GM19035 (cell line): Measurements from ENCODE around the gene HOXC6.
"Not testable (repeated sequence)": the region's sequence is repeated elsewhere in the genome, so short reads cannot be mapped to it uniquely, and the experiment has no call there.

Source experiments
- ATAC-seq: cut with Tn5 transposase; IDR thresholded peaks from one replicate; pipeline ENCODE4 v1.9.1; 2021; ENCODE audit not compliant: unreplicated experiment

Gene HOXC6

DNA sequence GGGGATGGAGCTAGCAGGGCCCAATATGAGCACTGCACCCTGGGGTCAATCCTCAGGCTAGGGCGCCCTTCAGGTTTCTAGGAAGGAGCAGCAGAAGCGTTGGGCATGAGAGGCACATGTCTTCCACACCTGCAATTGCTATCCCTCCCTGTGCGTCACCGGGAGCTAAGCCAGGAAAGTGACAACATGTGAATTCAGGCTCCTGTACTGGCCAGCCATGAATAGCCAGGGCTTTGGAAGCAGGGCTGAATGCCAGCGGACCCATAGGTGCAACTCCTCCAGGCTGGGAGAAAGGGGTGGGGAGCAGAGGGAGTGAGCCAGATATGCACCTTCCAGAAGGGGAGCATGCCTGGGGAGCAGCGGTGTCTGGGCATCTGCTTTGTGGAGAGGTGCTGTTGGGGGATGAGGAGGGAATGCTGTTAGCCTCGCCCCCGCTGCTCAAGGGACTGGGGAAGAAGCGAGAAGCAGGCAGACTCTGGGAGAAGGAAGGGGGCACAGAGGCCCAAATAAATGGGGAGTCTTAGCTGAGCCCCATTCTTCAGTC is 10.7 kb downstream of the HOXC6 start:
- ATAC-seq: no peak

DNA sequence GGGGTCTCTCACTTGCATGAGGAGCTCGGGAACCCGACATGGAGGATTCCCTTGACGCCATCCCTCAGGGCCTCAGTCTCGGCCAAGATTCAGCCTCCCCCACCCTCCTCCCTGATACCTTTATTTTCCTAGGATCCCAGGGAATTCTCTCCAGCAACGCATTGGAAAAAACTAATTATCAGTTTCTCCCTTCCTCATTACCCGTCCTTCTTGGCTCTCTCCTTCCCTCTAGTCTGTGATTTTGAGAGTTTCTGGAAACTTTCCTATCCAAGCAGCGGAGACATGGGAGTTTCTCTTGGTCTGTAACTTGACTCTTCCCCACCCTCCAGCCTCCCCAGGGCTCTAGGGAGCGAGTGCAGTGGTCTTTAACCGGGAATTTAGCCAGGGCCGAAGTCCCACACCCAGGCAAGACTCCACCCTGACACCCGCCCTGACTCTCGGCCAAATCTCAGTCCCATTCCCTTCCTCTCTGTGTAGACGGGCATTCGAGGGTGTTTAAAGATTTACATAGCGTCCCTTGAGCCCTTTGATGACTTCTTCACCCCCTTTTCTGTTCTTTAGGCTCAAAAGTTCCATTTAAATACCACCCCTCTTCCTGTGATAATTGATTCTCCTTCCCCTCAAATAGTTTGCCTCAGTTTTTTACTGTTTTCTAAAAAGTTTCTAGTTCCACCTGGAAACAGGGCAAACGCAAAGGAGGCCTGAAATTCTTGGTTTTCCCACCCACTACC is 11.3 kb downstream of the HOXC6 start:
- no peak for ATAC-seq

DNA sequence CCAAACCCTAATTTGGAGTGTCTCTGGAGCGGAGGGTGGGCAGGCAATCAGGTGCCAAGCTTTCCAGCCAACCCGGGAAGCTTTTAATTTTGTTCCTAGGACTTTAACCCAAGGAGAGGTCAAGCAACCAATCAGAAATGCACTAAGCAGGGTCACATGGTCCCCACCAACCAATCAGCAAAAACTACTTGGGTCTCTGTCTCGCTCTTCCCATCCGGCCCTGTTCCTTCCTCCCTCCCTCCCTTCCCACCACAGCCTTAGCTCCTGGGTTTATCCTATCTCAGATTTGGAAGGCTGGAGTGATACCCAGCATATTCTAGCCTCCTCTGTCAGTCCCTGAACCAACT is 11.9 kb downstream of the HOXC6 start:
- no peak for ATAC-seq

DNA sequence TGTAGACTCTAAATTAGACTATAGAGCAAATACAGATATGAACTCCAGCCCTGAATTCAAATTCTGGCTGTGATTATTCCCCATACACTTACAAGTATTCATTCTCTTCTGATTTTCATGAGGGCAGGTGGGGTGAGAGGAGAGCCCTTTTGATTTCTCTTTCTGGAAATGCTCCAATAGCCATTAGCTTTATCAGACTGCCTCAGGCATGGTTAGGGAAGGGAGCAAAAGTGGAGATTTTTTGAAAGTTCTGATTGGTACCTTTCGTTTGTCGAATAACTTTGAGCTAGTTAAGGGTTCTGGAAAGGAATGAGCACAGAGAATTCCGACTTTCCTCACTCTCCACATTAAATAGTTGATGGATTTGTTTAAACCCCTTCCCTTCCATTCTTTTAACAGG is 12.4 kb downstream of the HOXC6 start:
- no peak for ATAC-seq

DNA sequence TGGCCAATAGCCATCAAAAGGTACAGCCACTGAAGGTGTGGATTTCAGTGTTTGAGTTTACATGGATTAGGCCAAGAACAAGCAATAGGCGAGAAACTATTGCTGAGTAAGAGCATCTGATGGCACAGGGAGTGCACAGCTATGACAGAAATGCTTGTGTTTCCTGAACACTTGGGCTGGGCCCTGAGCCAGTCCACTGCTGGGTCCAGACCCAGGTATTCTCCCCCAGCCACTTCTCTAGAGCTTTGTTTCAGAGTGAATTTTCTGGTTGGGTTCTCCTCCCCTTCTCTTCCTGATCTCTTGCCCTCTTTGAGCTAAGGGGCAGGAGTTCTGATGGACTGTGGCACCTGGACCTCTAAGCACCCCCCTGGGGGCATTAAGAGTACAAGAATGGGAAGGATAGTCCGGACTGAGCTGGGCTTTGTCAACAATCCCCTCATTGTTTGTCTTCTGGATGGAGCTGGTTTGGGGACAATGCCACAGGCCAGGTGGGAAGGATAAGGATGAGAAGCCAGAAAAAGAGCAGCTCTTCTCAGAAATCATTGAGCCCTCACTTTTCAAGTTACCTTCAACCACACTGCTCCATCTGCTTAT is 13.0 kb downstream of the HOXC6 start:
- no peak for ATAC-seq

DNA sequence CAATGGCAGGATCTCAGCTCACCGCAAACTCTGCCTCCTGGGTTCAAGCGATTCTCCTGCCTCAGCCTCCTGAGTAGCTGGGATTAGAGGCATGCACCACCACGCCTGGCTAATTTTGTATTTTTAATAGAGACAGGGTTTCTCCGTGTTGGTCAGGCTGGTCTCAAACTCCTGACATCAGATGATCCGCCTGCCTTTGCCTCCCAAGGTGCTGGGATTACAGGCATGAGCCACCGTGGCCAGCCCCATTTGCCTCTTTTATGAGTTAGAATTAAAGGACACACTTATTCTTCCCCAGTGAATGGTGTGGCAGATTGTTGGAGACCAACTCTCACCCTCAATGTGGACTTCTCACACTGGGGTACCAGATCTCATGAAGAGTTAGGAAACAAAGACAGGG is 13.8 kb downstream of the HOXC6 start:
- not testable (repeated sequence) for ATAC-seq

DNA sequence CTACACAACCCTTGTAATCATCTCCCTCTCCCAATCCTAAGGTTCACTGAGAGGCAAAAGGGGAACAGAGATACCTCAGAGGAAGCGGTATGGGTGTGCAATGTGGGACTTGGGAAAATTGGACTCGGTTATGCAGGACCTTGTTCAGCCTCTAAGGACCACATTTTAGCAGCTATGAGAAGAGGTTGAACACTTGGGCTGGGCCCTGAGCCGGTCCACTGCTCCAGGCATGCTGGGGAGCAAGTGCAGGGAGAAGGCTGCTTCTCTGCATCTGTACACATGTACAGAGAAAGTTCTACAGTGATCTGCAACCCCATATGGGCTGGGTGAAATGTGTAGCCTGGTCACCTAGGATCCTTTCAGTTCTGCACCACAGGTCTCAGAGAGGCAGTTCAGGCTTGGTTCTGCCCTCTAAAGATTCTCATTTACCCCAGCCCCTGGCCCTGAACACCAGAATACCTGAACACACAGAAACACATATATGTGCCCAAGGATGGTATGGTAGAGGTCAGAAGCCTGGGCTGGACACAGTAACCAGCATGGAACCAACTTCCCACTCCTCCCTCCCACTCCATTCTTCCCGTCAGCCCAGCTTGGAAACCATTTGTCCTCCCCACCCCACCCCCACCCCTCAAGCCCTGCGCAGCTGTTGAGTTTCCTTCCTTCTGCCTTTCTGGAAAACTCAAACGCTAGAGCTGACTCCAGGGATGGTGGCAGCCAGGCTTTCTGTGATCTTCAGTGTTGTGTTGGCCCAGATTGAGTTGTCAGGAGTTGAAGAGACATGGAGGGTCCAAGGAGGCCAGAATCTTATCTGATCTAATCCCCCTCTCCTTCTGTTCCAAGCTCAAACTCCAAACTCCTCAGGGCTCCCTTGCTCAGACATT is 15.0 kb downstream of the HOXC6 start:
- no peak for ATAC-seq

DNA sequence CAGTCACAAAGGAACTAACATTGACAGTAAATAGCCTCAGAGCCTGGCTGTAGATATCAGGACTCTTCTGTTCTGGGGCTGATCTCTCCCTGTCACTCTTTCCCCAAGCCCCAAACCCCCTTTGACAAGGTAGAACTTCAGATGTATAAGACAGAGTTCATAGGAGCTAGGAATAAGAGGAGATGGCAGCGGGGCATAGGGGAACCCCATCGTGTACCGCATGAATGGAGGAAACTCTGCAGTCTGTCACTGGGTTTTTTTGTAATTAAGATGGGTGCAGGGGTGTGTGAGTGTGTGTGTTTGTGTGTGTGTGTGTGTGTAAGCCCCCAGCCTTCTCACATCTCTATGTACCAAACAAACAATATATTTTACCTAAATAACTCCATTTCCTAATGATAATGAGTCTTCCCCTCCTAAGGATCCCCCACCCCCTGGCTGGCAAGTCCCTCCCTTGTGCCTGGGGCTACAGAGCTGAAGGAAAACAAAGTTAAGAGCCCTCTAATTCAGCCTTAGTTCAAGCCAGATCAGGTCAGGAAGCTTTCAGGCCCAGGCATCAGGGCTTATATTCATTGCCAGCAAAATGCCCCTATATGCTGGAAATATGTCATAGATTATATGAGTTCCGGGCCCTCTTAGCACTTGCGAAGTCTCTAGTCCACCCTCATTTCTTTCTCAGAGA is 16.3 kb downstream of the HOXC6 start:
- ATAC-seq: no peak

DNA sequence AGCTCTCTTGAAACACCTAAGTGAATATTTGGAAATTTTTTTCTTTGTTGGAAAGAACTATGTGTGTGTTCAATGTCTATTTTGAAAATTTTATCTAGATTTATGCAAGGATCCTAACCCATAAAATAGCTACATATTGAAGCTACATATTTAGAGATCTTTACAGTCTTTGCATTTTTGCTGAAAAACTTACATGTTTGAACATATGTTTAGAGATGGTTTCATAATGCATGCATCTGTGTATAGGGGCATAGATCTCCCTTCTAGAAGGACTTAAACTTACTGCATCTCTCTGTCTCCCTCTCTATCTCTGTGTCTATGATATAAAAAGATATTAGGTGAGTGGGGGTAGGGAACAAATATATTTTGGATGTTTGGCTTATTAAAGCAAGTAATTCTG is 17.2 kb downstream of the HOXC6 start:
- no peak for ATAC-seq

DNA sequence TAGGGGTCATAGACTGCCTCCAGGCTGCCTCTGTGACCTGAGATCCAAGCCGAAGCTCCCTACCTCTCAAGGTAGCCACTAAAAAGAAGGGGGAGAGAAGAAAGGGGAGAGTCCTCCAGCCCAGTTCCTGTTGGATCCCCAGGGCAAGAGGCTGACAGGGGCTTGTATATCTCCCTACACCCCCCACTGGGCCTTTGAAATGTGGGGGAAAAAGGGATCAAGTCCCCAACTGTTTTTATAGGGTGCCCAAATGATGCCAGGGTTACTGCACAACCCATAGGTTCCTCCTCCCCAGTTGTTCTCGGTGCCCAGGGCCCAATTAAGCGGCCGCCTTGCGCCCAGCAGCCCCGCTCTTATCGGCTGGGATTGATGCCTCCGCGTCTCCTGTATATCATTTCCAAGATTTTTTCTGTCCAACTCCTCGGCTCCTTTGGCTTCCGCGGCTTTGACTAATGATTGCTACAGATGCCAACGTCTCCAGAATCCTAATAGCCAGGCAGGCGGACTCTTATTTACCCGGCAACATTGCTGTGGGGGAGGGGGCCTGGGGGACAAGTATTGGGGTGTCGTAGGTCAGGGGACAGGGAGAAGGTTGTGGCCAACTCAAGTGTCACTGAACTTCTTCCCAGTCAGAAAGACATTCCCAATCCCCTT is 17.8 kb downstream of the HOXC6 start:
- no peak for ATAC-seq

DNA sequence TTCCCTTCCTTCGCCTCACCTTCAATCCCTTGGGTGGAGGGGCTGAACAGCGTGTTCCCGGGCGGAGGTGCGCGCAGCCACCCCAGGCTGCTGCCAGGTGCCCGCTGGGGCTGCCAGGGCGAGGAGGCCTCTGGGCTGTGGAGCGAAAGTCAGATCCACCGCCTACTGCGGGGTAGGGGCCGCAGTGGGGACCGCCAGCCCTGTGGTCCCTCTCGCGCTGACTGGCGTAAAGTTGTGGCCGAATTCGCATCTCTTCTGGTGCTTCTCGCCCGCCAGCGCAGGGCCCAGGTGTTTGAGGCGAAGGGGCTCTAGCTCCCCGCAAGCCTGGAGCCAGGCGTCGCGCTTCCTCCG is 18.5 kb downstream of the HOXC6 start:
- no peak for ATAC-seq

DNA sequence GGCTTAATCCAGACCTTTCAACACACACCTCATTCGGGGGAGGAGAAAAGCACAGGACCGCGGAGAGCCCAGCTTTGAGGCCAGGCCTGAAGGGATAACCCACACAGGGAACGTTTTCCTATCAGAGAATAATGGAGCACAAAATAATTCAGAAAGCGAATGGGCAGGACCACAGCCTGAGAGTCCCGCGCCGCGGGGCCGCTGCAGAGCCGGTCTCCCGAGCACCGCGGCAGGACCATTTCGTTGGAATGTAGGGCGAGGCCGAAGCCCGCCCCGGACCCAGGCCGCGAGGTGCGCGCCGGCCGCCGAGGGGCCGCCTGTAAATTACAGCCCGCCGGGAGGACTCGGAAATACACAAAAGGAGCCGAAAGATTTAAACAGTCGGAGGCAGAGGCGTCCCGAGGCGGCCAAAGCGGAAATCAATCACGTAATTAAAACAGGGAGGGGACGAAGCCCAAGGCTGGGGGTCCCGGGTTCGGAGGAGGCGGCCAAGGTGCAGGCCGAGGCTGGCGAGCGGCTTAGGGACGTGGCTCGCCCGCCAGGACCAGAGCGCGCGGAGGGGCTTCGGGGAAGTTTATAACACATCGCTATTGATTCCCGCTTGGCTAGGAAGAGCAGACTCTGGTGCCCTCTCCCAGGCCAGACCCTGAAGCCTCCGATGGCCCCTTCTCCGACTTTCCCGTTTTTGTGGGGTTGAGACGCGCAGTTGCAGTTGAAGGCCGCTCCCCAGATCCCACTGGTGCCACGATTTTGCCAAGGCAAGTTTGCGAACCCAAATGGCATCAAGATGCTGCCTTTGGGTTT is 19.1 kb downstream of the HOXC6 start:
- no peak for ATAC-seq

DNA sequence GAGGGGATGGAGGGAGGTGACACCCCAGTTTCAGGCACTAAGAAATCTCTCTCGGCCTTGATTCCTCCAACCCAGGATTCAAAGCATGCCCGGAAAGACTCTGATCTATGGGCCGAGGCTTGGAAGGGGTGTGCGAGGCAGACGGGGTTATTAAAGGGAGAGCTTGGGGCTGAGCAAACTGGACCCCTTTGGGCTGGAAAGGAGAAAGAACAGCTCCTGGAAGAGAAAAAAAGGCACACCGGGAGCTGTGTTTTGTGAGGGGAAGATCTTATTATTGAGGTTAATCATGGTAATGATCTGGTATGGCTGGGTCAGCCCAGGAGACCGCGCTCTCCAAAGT is 19.7 kb downstream of the HOXC6 start:
- ATAC-seq: no peak

DNA sequence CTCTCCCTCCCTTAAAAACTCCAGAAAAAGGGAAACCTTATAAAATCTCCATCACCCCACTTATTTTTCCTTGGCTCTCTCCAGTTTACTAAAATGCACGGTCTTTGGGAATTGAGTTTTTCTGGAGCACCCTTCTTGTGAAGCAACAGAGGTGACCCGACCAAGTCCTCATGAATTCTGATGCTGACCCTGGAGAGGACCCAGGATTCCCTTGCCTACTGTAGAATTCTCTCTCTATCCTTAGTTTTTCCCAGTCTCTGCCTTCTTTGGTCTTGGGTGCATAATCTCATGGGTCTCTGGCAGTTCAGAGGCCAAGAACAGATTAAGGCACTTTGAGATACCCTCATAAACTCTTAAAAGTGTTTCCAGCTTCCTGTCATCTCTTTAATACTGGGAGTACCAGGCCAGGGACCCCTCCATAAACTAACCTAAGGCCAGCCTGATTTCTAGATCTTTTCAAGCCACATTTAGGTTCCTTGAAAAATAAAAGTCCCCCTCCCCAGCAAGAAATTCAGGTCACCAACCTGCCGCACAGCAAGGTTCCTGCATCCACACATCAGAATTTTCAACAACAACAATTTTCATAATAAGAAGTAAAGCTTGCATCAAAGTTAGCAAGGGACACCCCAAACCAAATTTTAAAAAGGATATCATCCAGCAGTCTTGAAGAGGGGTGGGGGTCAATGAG is 20.3 kb downstream of the HOXC6 start:
- no peak for ATAC-seq

DNA sequence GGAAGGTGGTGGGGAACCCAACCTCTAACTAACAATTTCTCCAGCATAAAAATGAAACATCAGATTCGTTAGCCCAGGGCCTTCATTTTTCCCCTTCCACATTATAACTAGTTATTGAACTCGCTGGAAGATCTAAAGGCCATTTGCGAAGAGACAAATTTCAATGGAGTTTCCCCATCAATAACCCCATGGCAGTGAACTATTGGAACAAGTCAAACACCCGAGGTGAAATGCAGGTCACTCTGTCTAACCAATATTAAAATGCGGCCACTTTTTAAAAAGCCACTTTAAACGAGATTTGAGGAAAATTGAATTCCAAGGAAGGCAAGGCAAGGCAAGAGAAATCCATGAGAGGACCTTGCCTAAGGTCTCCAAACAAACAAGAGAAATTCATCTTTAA is 20.9 kb downstream of the HOXC6 start:
- no peak for ATAC-seq

DNA sequence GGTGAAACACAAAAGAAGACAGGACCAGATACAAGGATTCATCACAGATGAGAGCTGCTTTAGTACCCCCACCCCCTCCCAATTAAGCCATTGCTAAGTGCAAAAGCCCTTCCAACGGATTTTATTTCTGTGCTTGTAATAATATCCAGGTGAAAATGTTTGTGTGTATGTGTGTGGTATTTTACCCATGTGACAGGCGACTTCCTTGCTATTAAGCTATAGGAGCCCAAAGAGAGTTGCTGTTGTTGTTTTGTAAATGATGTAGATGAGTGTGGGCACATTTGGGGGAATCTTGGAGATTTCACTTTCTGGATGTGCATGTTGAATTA is 22.2 kb downstream of the HOXC6 start:
- ATAC-seq: no peak

DNA sequence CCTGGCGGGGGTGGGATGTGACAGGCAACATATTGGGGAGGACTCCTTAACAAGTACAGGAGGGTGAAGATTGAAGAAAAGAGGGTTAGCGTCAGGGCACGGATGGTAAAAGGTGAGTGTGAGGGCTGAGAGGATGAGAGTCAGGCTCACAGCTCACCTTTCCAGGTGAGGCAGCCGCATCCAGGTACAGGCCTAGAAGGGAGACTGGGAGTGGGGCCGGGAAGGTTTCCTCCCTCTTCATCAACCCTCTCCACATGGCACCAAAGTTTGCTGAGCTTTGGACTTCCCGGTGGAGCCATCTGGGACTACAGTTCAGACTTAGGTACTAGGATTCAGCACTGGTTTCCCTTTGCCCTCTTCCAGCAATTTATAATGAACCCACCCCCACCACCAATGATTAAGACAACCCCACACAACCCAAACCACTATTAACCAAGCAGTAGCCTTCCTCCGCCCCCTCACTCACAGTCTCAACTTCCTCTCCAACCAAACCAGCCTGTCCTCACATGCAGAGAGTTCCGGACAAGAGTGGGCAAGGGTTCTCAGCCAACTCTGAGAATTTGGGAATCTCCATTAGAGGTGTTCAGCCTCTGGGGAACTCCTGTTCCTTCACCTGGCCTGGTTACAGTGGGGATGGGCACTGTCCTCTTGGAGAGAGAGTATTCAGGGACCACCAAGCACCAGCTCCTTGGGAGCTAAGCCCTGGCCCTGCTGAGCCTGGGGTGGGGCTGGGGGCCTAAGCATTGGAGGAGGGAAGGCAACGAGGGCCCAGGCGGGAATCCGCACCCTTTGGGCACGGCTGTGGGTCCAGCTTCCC is 23.0 kb downstream of the HOXC6 start:
- ATAC-seq: no peak

DNA sequence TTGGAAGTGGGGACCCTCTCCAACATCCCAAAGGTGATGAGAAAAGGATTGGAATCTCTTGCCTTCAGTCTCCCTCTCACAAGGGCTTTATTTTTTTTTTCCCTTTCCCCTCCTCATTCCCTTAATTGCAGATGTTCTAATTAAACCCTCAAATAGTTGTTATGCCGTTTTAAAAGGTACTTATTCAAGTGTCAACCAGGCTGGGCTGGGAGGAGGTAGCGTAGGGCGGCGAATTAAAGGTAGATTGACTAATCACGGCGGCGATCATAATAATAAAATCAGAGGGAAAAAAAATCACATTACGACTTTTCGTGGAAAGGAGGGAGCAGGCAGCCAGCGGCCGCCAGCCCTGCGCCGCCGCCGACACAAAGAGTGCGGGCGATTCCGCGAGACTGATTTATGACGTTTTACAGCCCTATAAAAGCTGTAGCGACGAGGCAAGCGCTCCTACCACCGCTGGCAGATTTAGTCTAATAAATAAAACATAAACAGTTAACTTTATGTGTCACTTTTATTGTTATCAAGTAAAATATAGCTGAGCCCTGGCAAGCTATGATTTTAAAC is 23.7 kb downstream of the HOXC6 start:
- ATAC-seq: no peak
